ENCODE measurements around the gene RTN4R. TPM values are rescaled to one million over a fixed set of nuclear protein-coding genes. Genes with fewer than 3 reads are reported as not detected.

Gene RTN4R
- polyA plus RNA-seq, 1 of the 3 experiments (the other 2 are of a cell fraction) = 0.23 TPM

DNA sequence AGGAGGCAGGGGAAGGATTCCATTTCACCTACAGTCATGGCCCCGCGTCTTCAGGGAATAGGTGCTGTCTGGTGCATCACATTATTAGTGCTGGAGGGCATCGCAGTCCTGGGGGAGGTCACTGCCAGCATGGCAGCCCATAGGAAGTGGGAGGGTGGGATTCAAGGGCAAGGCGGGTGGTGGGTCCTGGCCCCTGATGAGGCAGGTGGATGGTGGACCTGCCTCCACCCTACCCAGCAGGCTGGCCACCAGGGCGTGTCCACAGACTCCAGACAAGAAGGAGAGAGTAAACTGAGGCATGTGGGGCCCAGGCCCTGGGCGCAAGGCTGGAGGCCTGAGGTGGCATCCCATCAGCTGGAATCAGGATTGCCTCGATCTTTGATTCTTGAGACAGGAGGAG is 53.3 kb downstream of the RTN4R start:
- CTCF ChIA-PET = interaction anchor here (1.0 kb wide), 1 partner anchor 24 kb away, joined by 4 read pairs; no protein-coding TSS in a partner anchor

DNA sequence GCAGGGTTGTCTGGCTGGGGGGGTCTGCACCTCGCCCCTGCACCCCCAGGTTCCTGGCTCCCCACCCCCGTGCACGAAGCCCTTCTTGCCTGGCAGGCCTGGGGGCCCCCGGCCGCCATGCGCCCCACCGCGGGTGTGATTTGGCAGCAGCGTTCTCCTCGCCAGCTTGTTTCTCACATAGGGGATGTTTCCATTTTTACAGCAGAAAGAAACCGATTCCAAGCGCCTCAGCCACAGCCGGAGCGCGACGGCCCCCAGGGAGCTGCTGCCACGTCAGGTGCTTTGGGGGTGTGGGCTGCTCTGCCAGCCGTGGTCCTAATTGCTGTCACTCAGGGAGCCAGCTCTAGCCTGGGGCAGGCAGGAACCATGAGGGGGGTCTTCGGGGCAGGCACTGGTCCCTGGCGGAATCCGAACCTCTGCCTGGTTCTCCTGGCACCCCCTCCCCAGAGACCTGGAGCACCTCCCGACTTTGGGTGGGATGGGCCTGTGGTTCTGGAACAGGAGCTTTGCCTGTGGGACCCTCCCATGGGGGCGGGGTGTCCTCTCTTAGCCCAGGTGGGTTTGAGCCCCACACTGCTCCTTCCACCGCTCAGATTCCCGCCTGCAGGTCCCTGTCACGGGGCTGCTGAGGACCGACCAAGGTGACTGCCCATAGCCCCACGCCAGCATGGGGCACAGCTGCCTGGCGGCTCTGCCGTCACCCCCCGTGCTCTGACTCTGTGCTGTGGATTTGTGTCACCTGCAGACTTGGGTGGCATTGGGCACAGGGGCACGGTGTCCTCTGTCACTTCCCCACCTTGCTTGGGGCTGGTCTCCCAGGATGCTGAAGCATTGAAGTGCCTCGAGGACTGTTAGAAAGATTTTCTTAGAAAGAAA is 54.0 kb downstream of the RTN4R start:
- Histone ChIP-seq H3K9me3 (no peaks in the 10 kb centered on the region), H4K20me1 (ENCODE audit: insufficient read depth) (no peaks in the 10 kb centered on the region), H3K27ac (ENCODE audit: low read depth in 2 of 2, low read length in 1 of 2) (no peak overlapping the region), H3K36me3 (replicated peaks in 1 of 2; ENCODE audit: control insufficient read depth in 1 of 2, insufficient read depth in 2 of 2, low read length in 1 of 2) (no peaks in the 10 kb centered on the region), H3K4me1 (ENCODE audit: control insufficient read depth in 1 of 2, insufficient read depth in 2 of 2, low read depth in 1 of 2, low read length in 1 of 2) (peaks cover 0 to 18% of the 10 kb centered on the region in 2 experiments; a peak in 2 of 4 replicates), H3K27me3 (ENCODE audit: insufficient read depth) (no peaks in the 10 kb centered on the region), H3K4me3 (ENCODE audit: low read depth in 2 of 2, low read length in 1 of 2) (no peak overlapping the region), H3K4me2 (no peak overlapping the region), H2AFZ (ENCODE audit: low read depth) (no peak overlapping the region), H3F3A (replicated peaks; ENCODE audit: insufficient read depth) (no peaks in the 10 kb centered on the region), H3K79me2 (ENCODE audit: insufficient read depth) (no peaks in the 10 kb centered on the region), H3K9me2 (no peaks in the 10 kb centered on the region), H3K9ac (no peak overlapping the region)
- POLR2A ChIA-PET = no interaction called here
- no peak for DNase-seq
- WGBS (ENCODE audit: low lambda C conversion rate) = 49% methylated on average over 13 of the region's 33 CpGs
- CTCF ChIA-PET = interaction anchor here (0.7 to 2.7 kb wide), 4 partner anchors 10 to 70 kb away, joined by 3 to 9 read pairs (median 3); no protein-coding TSS in a partner anchor
- TF ChIP-seq TCF12 (IDR thresholded peaks at IDR 0.05) (no peak), ELF1 (IDR thresholded peaks at IDR 0.05) (no peak), TAF1 (IDR thresholded peaks at IDR 0.05; ENCODE audit: borderline replicate concordance, low read depth, low read length) (no peak), SMC3 (IDR thresholded peaks at IDR 0.05; ENCODE audit: low read depth, low read length) (no peak), RXRA (IDR thresholded peaks at IDR 0.05; ENCODE audit: borderline replicate concordance, low read depth) (no peak), EP300 (IDR thresholded peaks at IDR 0.05; ENCODE audit: borderline replicate concordance in 1 of 2, low read depth in 1 of 2, low read length in 1 of 2) (no peak), RCOR1 (IDR thresholded peaks at IDR 0.05; ENCODE audit: low read length) (no peak), EZH2phosphoT487 (IDR thresholded peaks at IDR 0.05; ENCODE audit: borderline replicate concordance, low read depth) (no peak), FOXM1 (IDR thresholded peaks at IDR 0.05; ENCODE audit: low read depth) (no peak), CHD2 (IDR thresholded peaks at IDR 0.05; ENCODE audit: low read length, partially characterized antibody) (no peak), GABPA (IDR thresholded peaks at IDR 0.05; ENCODE audit: low read depth) (no peak), MEF2A (IDR thresholded peaks at IDR 0.05; ENCODE audit: borderline replicate concordance, low read depth) (no peak)
- TF ChIP-seq, protein P1, sequence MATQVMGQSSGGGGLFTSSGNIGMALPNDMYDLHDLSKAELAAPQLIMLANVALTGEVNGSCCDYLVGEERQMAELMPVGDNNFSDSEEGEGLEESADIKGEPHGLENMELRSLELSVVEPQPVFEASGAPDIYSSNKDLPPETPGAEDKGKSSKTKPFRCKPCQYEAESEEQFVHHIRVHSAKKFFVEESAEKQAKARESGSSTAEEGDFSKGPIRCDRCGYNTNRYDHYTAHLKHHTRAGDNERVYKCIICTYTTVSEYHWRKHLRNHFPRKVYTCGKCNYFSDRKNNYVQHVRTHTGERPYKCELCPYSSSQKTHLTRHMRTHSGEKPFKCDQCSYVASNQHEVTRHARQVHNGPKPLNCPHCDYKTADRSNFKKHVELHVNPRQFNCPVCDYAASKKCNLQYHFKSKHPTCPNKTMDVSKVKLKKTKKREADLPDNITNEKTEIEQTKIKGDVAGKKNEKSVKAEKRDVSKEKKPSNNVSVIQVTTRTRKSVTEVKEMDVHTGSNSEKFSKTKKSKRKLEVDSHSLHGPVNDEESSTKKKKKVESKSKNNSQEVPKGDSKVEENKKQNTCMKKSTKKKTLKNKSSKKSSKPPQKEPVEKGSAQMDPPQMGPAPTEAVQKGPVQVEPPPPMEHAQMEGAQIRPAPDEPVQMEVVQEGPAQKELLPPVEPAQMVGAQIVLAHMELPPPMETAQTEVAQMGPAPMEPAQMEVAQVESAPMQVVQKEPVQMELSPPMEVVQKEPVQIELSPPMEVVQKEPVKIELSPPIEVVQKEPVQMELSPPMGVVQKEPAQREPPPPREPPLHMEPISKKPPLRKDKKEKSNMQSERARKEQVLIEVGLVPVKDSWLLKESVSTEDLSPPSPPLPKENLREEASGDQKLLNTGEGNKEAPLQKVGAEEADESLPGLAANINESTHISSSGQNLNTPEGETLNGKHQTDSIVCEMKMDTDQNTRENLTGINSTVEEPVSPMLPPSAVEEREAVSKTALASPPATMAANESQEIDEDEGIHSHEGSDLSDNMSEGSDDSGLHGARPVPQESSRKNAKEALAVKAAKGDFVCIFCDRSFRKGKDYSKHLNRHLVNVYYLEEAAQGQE (IDR thresholded peaks at IDR 0.05; ENCODE audit: low read depth, low read length) = no peak
- TF ChIP-seq, protein P2, sequence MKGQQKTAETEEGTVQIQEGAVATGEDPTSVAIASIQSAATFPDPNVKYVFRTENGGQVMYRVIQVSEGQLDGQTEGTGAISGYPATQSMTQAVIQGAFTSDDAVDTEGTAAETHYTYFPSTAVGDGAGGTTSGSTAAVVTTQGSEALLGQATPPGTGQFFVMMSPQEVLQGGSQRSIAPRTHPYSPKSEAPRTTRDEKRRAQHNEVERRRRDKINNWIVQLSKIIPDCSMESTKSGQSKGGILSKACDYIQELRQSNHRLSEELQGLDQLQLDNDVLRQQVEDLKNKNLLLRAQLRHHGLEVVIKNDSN (IDR thresholded peaks at IDR 0.05; ENCODE audit: borderline replicate concordance, low read depth) = no peak

More for the DNA sequence above, 53.3 kb downstream of the RTN4R start:
- Histone ChIP-seq H3F3A (replicated peaks; ENCODE audit: insufficient read depth) (no peaks in the 10 kb centered on the region), H3K4me3 (ENCODE audit: low read depth in 2 of 2, low read length in 1 of 2) (no peak overlapping the region), H3K79me2 (ENCODE audit: insufficient read depth) (no peaks in the 10 kb centered on the region), H3K27me3 (ENCODE audit: insufficient read depth) (no peaks in the 10 kb centered on the region), H3K27ac (ENCODE audit: low read depth in 2 of 2, low read length in 1 of 2) (no peak overlapping the region), H3K9me3 (no peaks in the 10 kb centered on the region), H3K4me1 (ENCODE audit: control insufficient read depth in 1 of 2, insufficient read depth in 2 of 2, low read depth in 1 of 2, low read length in 1 of 2) (peaks cover 0 to 18% of the 10 kb centered on the region in 2 experiments; a peak in 2 of 4 replicates), H3K9ac (no peak overlapping the region), H3K36me3 (replicated peaks in 1 of 2; ENCODE audit: control insufficient read depth in 1 of 2, insufficient read depth in 2 of 2, low read length in 1 of 2) (no peaks in the 10 kb centered on the region), H4K20me1 (ENCODE audit: insufficient read depth) (no peaks in the 10 kb centered on the region), H3K9me2 (no peaks in the 10 kb centered on the region), H3K4me2 (no peak overlapping the region), H2AFZ (ENCODE audit: low read depth) (no peak overlapping the region)
- DNase-seq = no peak
- TF ChIP-seq, protein P3, sequence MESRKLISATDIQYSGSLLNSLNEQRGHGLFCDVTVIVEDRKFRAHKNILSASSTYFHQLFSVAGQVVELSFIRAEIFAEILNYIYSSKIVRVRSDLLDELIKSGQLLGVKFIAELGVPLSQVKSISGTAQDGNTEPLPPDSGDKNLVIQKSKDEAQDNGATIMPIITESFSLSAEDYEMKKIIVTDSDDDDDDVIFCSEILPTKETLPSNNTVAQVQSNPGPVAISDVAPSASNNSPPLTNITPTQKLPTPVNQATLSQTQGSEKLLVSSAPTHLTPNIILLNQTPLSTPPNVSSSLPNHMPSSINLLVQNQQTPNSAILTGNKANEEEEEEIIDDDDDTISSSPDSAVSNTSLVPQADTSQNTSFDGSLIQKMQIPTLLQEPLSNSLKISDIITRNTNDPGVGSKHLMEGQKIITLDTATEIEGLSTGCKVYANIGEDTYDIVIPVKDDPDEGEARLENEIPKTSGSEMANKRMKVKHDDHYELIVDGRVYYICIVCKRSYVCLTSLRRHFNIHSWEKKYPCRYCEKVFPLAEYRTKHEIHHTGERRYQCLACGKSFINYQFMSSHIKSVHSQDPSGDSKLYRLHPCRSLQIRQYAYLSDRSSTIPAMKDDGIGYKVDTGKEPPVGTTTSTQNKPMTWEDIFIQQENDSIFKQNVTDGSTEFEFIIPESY (IDR thresholded peaks at IDR 0.05; ENCODE audit: borderline replicate concordance, low read depth) = no peak
- no peak for TF ChIP-seq RCOR1 (IDR thresholded peaks at IDR 0.05; ENCODE audit: low read length)
- no peak for TF ChIP-seq GATA2 (CRISPR knock-in tag; IDR thresholded peaks at IDR 0.05)
- no peak for TF ChIP-seq MXI1 (IDR thresholded peaks at IDR 0.05; ENCODE audit: low read depth, low read length)
- TF ChIP-seq FOXM1 (IDR thresholded peaks at IDR 0.05; ENCODE audit: low read depth) = no peak
- TF ChIP-seq, protein P4, sequence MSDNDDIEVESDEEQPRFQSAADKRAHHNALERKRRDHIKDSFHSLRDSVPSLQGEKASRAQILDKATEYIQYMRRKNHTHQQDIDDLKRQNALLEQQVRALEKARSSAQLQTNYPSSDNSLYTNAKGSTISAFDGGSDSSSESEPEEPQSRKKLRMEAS (IDR thresholded peaks at IDR 0.05; ENCODE audit: low read depth) = no peak
- POLR2A ChIA-PET = no interaction called here
- 65% methylated on average over 6 of the region's 7 CpGs for WGBS (ENCODE audit: low lambda C conversion rate)
